H1 (cell line): Measurements from ENCODE around the gene BGN. TPM values are rescaled to one million over a fixed set of nuclear protein-coding genes. Genes with fewer than 3 reads are reported as not detected.

Experiments used
- CTCF ChIA-PET: fragments of 300-600 bp; sonication (Branson Sonifier 250); formaldehyde crosslinking; loops from one replicate; lab custom pipeline; 2021; ENCODE audit not compliant: partially characterized antibody; lab: Charles Lee
- POLR2A ChIA-PET: fragments of 300-600 bp; sonication (Branson Sonifier 250); formaldehyde crosslinking; loops from one replicate; lab custom pipeline; 2021; ENCODE audit warnings: inconsistent platforms; ENCODE audit not compliant: partially characterized antibody; lab: Charles Lee
- DNase-seq, 2 experiments: peaks; one replicate each; pipeline versions ENCODE4 v3.0.0 to v3.0.0-alpha.2; 2010 to 2022; ENCODE audit warnings: low spot score in 2 of 2, low read depth in 1 of 2, mixed read lengths in 1 of 2
- FAIRE-seq: peaks from 2 replicates; lab custom pipeline; 2011; peaks lifted over from hg19 to GRCh38; lab: Jason Lieb, UNC
- H2AFZ ChIP-seq: 2 replicates; pipeline ENCODE4 v1.8.1; 2012; ENCODE audit warnings: low read length, inconsistent platforms
- H2AK5ac ChIP-seq: 2 replicates; pipeline ENCODE4 v1.6.1; 2013; ENCODE audit warnings: low read depth, low read length
- H2BK120ac ChIP-seq: replicated peaks from 2 replicates; pipeline ENCODE3; 2013; ENCODE audit warnings: low read depth, low read length, inconsistent platforms
- H2BK12ac ChIP-seq: 2 replicates; pipeline ENCODE4 v1.6.1; 2013; ENCODE audit warnings: low read depth, low read length
- H2BK15ac ChIP-seq: 2 replicates; pipeline ENCODE4 v1.6.1; 2013; ENCODE audit warnings: low read length
- H2BK20ac ChIP-seq: 2 replicates; pipeline ENCODE4 v1.6.1; 2013; ENCODE audit warnings: low read length
- H2BK5ac ChIP-seq: 2 replicates; pipeline ENCODE4 v1.6.1; 2013; ENCODE audit warnings: low read depth, low read length
- H3K14ac ChIP-seq: 2 replicates; pipeline ENCODE4 v1.6.1; 2013; ENCODE audit warnings: inconsistent platforms; ENCODE audit not compliant: insufficient read length
- H3K18ac ChIP-seq: 2 replicates; pipeline ENCODE4 v1.6.1; 2013; ENCODE audit warnings: low read length; ENCODE audit errors: extremely low read depth
- H3K23ac ChIP-seq: 2 replicates; pipeline ENCODE4 v1.6.1; 2013; ENCODE audit warnings: inconsistent platforms; ENCODE audit not compliant: insufficient read length
- H3K23me2 ChIP-seq: 2 replicates; pipeline ENCODE4 v1.6.1; 2013; ENCODE audit warnings: low read depth, low read length
- H3K27ac ChIP-seq: 2 replicates; pipeline ENCODE4 v1.6.1; 2011; ENCODE audit warnings: low read depth, low read length, inconsistent platforms
- H3K27me3 ChIP-seq, 4 experiments: replicated peaks in 1 of 4; 1 replicate in 1 of 4; 2 replicates in 3 of 4; pipeline versions ENCODE4 v1.6.1 to v1.8.1; 2011 to 2013; ENCODE audit warnings: low read length in 3 of 4, mild to moderate bottlenecking in 3 of 4, inconsistent platforms in 2 of 4, mixed read lengths in 2 of 4, moderate library complexity in 1 of 4; ENCODE audit not compliant: control insufficient read depth in 3 of 4, insufficient read depth in 3 of 4; ENCODE audit errors: extremely low read depth in 1 of 4
- H3K36me3 ChIP-seq, 4 experiments: 2 replicates each; pipeline versions ENCODE4 v1.6.1 to v1.8.1; 2011 to 2013; ENCODE audit warnings: mild to moderate bottlenecking in 4 of 4, low read length in 3 of 4, moderate library complexity in 2 of 4, control low read depth in 1 of 4, inconsistent platforms in 1 of 4; ENCODE audit not compliant: insufficient read depth in 4 of 4, control insufficient read depth in 2 of 4
- H3K4ac ChIP-seq: replicated peaks from 2 replicates; pipeline ENCODE3; 2013; ENCODE audit warnings: low read length, low read depth, mixed read lengths, inconsistent platforms; ENCODE audit not compliant: insufficient read length
- H3K4me1 ChIP-seq, 4 experiments: replicated peaks in 1 of 4; 1 replicate in 1 of 4; 2 replicates in 3 of 4; pipeline versions ENCODE4 v1.6.1 to v1.8.1; 2011 to 2013; ENCODE audit warnings: low read length in 3 of 4, inconsistent platforms in 2 of 4, mixed read lengths in 1 of 4; ENCODE audit not compliant: insufficient read depth in 4 of 4, control insufficient read depth in 3 of 4
- H3K4me2 ChIP-seq, 2 experiments: 2 replicates each; pipeline versions ENCODE4 v1.6.1 to v1.8.1; 2011 to 2013; ENCODE audit warnings: low read depth in 2 of 2, low read length in 2 of 2, control low read depth in 1 of 2, inconsistent platforms in 1 of 2, mild to moderate bottlenecking in 1 of 2; ENCODE audit not compliant: insufficient read depth in 1 of 2
- H3K4me3 ChIP-seq, 4 experiments: fragments of 200-600, 300-600 bp in 1 of 4; sonication (generic), shearing (Covaris generic), sonication (Bioruptor Twin) in 1 of 4; 2 replicates each; pipeline versions ENCODE4 v1.5.1 to v1.8.1; 2011 to 2016; ENCODE audit warnings: low read length in 4 of 4, low read depth in 3 of 4, control low read depth in 2 of 4, inconsistent platforms in 2 of 4, mild to moderate bottlenecking in 2 of 4, mixed read lengths in 1 of 4, moderate library complexity in 1 of 4; ENCODE audit not compliant: insufficient read depth in 2 of 4; ENCODE audit errors: extremely low read depth in 1 of 4
- H3K56ac ChIP-seq: replicated peaks from 2 replicates; pipeline ENCODE3; 2013; ENCODE audit warnings: low read depth, mild to moderate bottlenecking, mixed read lengths, low read length, inconsistent platforms; ENCODE audit not compliant: insufficient read length
- H3K79me1 ChIP-seq: 2 replicates; pipeline ENCODE4 v1.6.1; 2013; ENCODE audit warnings: low read depth, low read length, control low read depth
- H3K79me2 ChIP-seq, 2 experiments: 2 replicates each; pipeline versions ENCODE4 v1.6.1 to v1.8.1; 2012 to 2013; ENCODE audit warnings: low read length in 2 of 2, mild to moderate bottlenecking in 2 of 2, inconsistent platforms in 1 of 2; ENCODE audit not compliant: insufficient read depth in 2 of 2, control insufficient read depth in 1 of 2
- H3K9ac ChIP-seq, 4 experiments: replicated peaks in 1 of 4; 1 replicate in 1 of 4; 2 replicates in 3 of 4; pipeline versions ENCODE4 v1.6.1 to v1.8.1; 2011 to 2013; ENCODE audit warnings: low read depth in 3 of 4, low read length in 3 of 4, control low read depth in 2 of 4, mild to moderate bottlenecking in 2 of 4, moderate library complexity in 2 of 4, inconsistent platforms in 1 of 4; ENCODE audit errors: extremely low read depth in 1 of 4
- H3K9me3 ChIP-seq, 2 experiments: 2 replicates each; pipeline versions ENCODE4 v1.6.1 to v1.8.1; 2012 to 2013; ENCODE audit warnings: mild to moderate bottlenecking in 2 of 2, moderate library complexity in 2 of 2, control low read depth in 1 of 2, inconsistent platforms in 1 of 2, low read depth in 1 of 2, low read length in 1 of 2, mixed read lengths in 1 of 2; ENCODE audit not compliant: insufficient read depth in 2 of 2
- H4K20me1 ChIP-seq, 2 experiments: replicated peaks in 1 of 2; 2 replicates each; pipeline versions ENCODE3 to v1.8.1; 2011 to 2013; ENCODE audit warnings: inconsistent platforms in 2 of 2, low read length in 2 of 2, mild to moderate bottlenecking in 1 of 2; ENCODE audit not compliant: insufficient read depth in 2 of 2, control insufficient read depth in 1 of 2
- H4K5ac ChIP-seq: 2 replicates; pipeline ENCODE4 v1.6.1; 2013; ENCODE audit warnings: low read length, low read depth, mixed read lengths, inconsistent platforms; ENCODE audit not compliant: insufficient read length
- H4K8ac ChIP-seq: 2 replicates; pipeline ENCODE4 v1.8.0; 2013; ENCODE audit warnings: mild to moderate bottlenecking, moderate library complexity, low read length, inconsistent platforms; ENCODE audit not compliant: insufficient read depth; ENCODE audit errors: extremely low read depth
- H4K91ac ChIP-seq: replicated peaks from 2 replicates; pipeline ENCODE3; 2013; ENCODE audit warnings: low read length, mixed read lengths, inconsistent platforms; ENCODE audit not compliant: insufficient read length
- ATF2 ChIP-seq: IDR thresholded peaks from 2 replicates; pipeline ENCODE4 v1.6.1; 2012; ENCODE audit warnings: low read length, inconsistent platforms
- CHD1 ChIP-seq: IDR thresholded peaks from 2 replicates; pipeline ENCODE4 v1.6.1; 2012; ENCODE audit warnings: low read depth, low read length, improper control_type of control experiment
- EGR1 ChIP-seq: IDR thresholded peaks from 2 replicates; pipeline ENCODE4 v1.6.1; 2011; ENCODE audit warnings: low read depth, low read length, borderline replicate concordance
- KDM1A ChIP-seq: fragments of 200-600, 300-600 bp; sonication (generic); IDR thresholded peaks from 2 replicates; pipeline ENCODE4 v1.7.1; 2016; ENCODE audit warnings: mild to moderate bottlenecking, low read length, borderline replicate concordance
- PHF8 ChIP-seq: fragments of 200-600 bp; sonication (generic); conservative IDR thresholded peaks from 2 replicates; pipeline ENCODE4 v1.7.1; 2012; ENCODE audit warnings: low read depth, mild to moderate bottlenecking, inconsistent platforms, low read length, moderate library complexity
- SIN3A ChIP-seq, 2 experiments: IDR thresholded peaks in 1 of 2; conservative IDR thresholded peaks in 1 of 2; 2 replicates each; pipeline ENCODE4 v1.6.1; 2011 to 2012; ENCODE audit warnings: low read length in 2 of 2, improper control_type of control experiment in 1 of 2, low read depth in 1 of 2, mild to moderate bottlenecking in 1 of 2
- SUZ12 ChIP-seq: fragments of 200-600 bp; sonication (generic); IDR thresholded peaks from 2 replicates; pipeline ENCODE4 v1.6.1; 2012; ENCODE audit warnings: mild to moderate bottlenecking, inconsistent platforms, low read length, moderate library complexity, mixed read lengths
- TAF7 ChIP-seq: optimal IDR thresholded peaks from 2 replicates; pipeline ENCODE3; 2011; ENCODE audit warnings: low read depth, mild to moderate bottlenecking, inconsistent platforms, low read length, moderate library complexity, borderline replicate concordance
- TEAD4 ChIP-seq: IDR thresholded peaks from 2 replicates; pipeline ENCODE4 v1.6.1; 2012; ENCODE audit warnings: low read depth, low read length, inconsistent platforms, mixed read lengths
- WGBS, 2 experiments: shearing (Covaris generic) in 1 of 2; methylation state at CpG; one replicate each; pipeline versions ENCODE4 v1.1.6 to v1.1.7; 2013 to 2015; ENCODE audit warnings: low lambda C conversion rate in 2 of 2, mixed read lengths in 2 of 2, inconsistent platforms in 1 of 2, low coverage in 1 of 2, missing lambda C conversion rate in 1 of 2; ENCODE audit not compliant: insufficient replicate concordance in 2 of 2, insufficient coverage in 1 of 2, insufficient read length in 1 of 2; ENCODE audit errors: extremely low coverage in 1 of 2, missing lambda C conversion rate in 1 of 2; 5-methylcytosine and 5-hydroxymethylcytosine counted together
- polyA plus RNA-seq, 7 experiments: library from polyadenylated mRNA; depleted of rRNA in 3 of 7; stranded (reverse) in 5 of 7; unstranded in 2 of 7; fragments of >200 nt in 5 of 7; fragments of 200-250 nt in 2 of 7; gene quantifications; 1 replicate in 5 of 7; 2 replicates in 1 of 7; 4 replicates in 1 of 7; pipeline versions ENCODE4 v1.2.1 to v1.2.3, GENCODE V29; 2011 to 2013; ENCODE audit warnings: missing spikeins in 2 of 7, mixed read lengths in 2 of 7
- total RNA-seq: library from RNA; stranded (reverse); fragmentation: NEBNext Ultra II Directional; extraction: Animal tissue kit (Norgen Biotek cat#: 25700); gene quantifications from 2 replicates; pipeline ENCODE4 v1.2.1, GENCODE V29; 2021

The BGN gene
- total and polyA plus RNA-seq, 2 of the 8 experiments (the other 6 are each of a cell fraction or from before 2014, with no cell fraction given), result 1.8 to 2.4 TPM

DNA sequence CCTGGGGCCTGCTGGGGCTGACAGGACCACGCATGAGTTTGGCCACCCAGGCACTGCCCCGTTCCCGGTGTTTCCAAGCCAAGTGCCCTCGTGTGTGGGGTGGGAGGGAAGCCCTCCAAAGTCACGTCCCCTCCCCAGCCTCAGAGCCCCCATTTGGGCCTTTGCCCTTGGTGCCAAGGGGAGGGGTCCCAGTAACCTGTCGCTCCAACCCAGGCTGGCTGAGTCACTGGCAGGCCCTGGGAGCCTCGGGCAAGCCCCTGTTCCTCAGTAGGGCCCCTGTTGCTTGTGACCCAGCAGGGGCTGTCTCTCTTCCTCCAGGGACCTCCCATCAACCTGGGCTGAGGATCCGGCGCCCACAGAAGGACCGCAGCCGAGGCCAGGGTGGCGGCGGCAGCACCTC lies 13.7 kb upstream of the BGN start:
- Histone ChIP-seq H3K9me3 (no peaks in the 10 kb centered on the region), H3K27ac (no peak overlapping the region), H3K4me3 (no peak overlapping the region), H3K4ac (no peak overlapping the region), H4K20me1 (no peaks in the 10 kb centered on the region), H3K36me3 (no peaks in the 10 kb centered on the region), H4K8ac (no peak overlapping the region), H2BK15ac (no peak overlapping the region), H3K14ac (no peak overlapping the region), H3K79me1 (no peaks in the 10 kb centered on the region), H2BK5ac (no peak overlapping the region), H3K27me3 (peaks cover 2 to 5% (median 5%) of the 10 kb centered on the region in 4 experiments; a peak in 5 of 7 replicates), H2BK20ac (no peak overlapping the region), H3K23me2 (no peaks in the 10 kb centered on the region), H2AK5ac (no peak overlapping the region), H4K5ac (no peak overlapping the region), H2AFZ (no peak overlapping the region), H2BK120ac (no peak overlapping the region), H3K4me1 (peaks cover 0 to 10% (median 5%) of the 10 kb centered on the region in 4 experiments; a peak in 3 of 7 replicates), H3K9ac (no peak overlapping the region), H3K4me2 (no peak overlapping the region), H3K56ac (no peak overlapping the region), H2BK12ac (no peak overlapping the region), H3K79me2 (no peaks in the 10 kb centered on the region), H4K91ac (no peak overlapping the region), H3K23ac (no peak overlapping the region), H3K18ac (no peak overlapping the region)
- no peak for DNase-seq
- TF ChIP-seq SUZ12, result no peak
- TF ChIP-seq ATF2, result no peak
- no peak for TF ChIP-seq TEAD4
- TF ChIP-seq KDM1A, result no peak
- no peak for TF ChIP-seq TAF7
- TF ChIP-seq SIN3A (conservative IDR thresholded peaks at IDR 0.05 in 1 of 2, IDR thresholded peaks at IDR 0.05 in 1 of 2; ENCODE audit: low read depth in 1 of 2, low read length in 2 of 2), result no peak
- no peak for TF ChIP-seq PHF8
- no peak for TF ChIP-seq EGR1
- TF ChIP-seq CHD1, result no peak
- CTCF ChIA-PET, result interaction anchor here (1.0 kb wide), 1 partner anchor 13 kb away, joined by 5 read pairs; the partner anchor contains the start of gene BGN
- no peak for FAIRE-seq
- POLR2A ChIA-PET, result interaction anchor here (0.9 kb wide), 1 partner anchor 9 kb away, joined by 5 read pairs; no protein-coding TSS in a partner anchor
- 77% methylated on average over 4 of the region's 13 CpGs; no CpG with 5 or more reads in 1 of the 2 experiments for WGBS, 2 experiments
